DOHH2 (cell line): Measurements from ENCODE around the gene SNX24.

Experiments
- H3F3A ChIP-seq: fragments of 200-600 bp; sonication (generic), shearing (Covaris generic); 2 replicates; pipeline ENCODE4 v1.6.0; 2016; ENCODE audit warnings: antibody characterized with exemption, mild to moderate bottlenecking; ENCODE audit not compliant: control insufficient read depth, insufficient read depth
- H3K27ac ChIP-seq: fragments of 200-600 bp; sonication (generic); 2 replicates; pipeline ENCODE4 v1.5.1; 2014; ENCODE audit warnings: low read depth, mild to moderate bottlenecking, low read length, moderate library complexity
- H3K27me3 ChIP-seq: fragments of 200-600 bp; sonication (generic); 2 replicates; pipeline ENCODE4 v1.6.1; 2014; ENCODE audit warnings: mild to moderate bottlenecking, low read length, mixed read lengths; ENCODE audit not compliant: control insufficient read depth
- H3K36me3 ChIP-seq: fragments of 200-600 bp; sonication (generic); 2 replicates; pipeline ENCODE4 v1.6.1; 2014; ENCODE audit warnings: mild to moderate bottlenecking, low read length, moderate library complexity, mixed read lengths; ENCODE audit not compliant: control insufficient read depth
- H3K4me1 ChIP-seq: fragments of 200-600 bp; sonication (generic); 2 replicates; pipeline ENCODE4 v1.6.1; 2014; ENCODE audit warnings: mild to moderate bottlenecking, low read length, mixed read lengths; ENCODE audit not compliant: control insufficient read depth
- H3K4me2 ChIP-seq: fragments of 200-600 bp; sonication (generic); 2 replicates; pipeline ENCODE4 v1.6.0; 2014; ENCODE audit warnings: mild to moderate bottlenecking, low read length, moderate library complexity
- H3K4me3 ChIP-seq: fragments of 200-600 bp; sonication (generic); 2 replicates; pipeline ENCODE4 v1.5.1; 2014; ENCODE audit warnings: mild to moderate bottlenecking, low read length, mixed read lengths
- H3K79me2 ChIP-seq: fragments of 200-600 bp; sonication (generic); 2 replicates; pipeline ENCODE4 v1.6.1; 2014; ENCODE audit warnings: mild to moderate bottlenecking, low read length, mixed read lengths; ENCODE audit not compliant: control insufficient read depth
- H3K9me2 ChIP-seq: fragments of 200-600 bp; sonication (generic); replicated peaks from 2 replicates; pipeline ENCODE4 v1.6.1; 2014; ENCODE audit warnings: mild to moderate bottlenecking, low read length, mixed read lengths; ENCODE audit not compliant: control insufficient read depth
- H3K9me3 ChIP-seq: fragments of 200-600 bp; sonication (generic); 2 replicates; pipeline ENCODE4 v1.6.1; 2014; ENCODE audit warnings: antibody characterized with exemption, low read length, mixed read lengths; ENCODE audit not compliant: control insufficient read depth, insufficient read depth
- H4K20me1 ChIP-seq: fragments of 200-600 bp; sonication (generic); 2 replicates; pipeline ENCODE4 v1.6.0; 2014; ENCODE audit warnings: low read depth, mild to moderate bottlenecking, antibody characterized with exemption, low read length, moderate library complexity; ENCODE audit not compliant: control insufficient read depth, insufficient read depth
- CTCF ChIP-seq: fragments of 200-600 bp; sonication (generic); IDR thresholded peaks from one replicate; pipeline ENCODE4 v1.5.1; 2014; ENCODE audit warnings: antibody characterized with exemption, mild to moderate bottlenecking, low read depth, low read length; ENCODE audit not compliant: poor library complexity, severe bottlenecking
- EZH2phosphoT487 ChIP-seq: fragments of 200-600 bp; sonication (generic); IDR thresholded peaks from 2 replicates; pipeline ENCODE4 v1.6.1; 2017; ENCODE audit warnings: borderline replicate concordance, mild to moderate bottlenecking, antibody characterized with exemption, low read length, moderate library complexity, mixed read lengths

Gene SNX24

GRCh38 chr5:122877518-122877917, 32.1 kb downstream of the SNX24 start:
- H3K27ac ChIP-seq, result no peak overlapping the region
- no peaks in the 10 kb centered on the region for H3K36me3 ChIP-seq

GRCh38 chr5:122879076-122879475, 33.7 kb downstream of the SNX24 start:
- no peaks in the 10 kb centered on the region for H3F3A ChIP-seq
- no peaks in the 10 kb centered on the region for H3K79me2 ChIP-seq
- no peak overlapping the region for H3K27ac ChIP-seq
- no peak for TF ChIP-seq CTCF
- no peak for TF ChIP-seq EZH2phosphoT487
- H4K20me1 ChIP-seq, result no peaks in the 10 kb centered on the region
- no peaks in the 10 kb centered on the region for H3K9me2 ChIP-seq
- no peak overlapping the region for H3K4me3 ChIP-seq
- H3K9me3 ChIP-seq, result no peaks in the 10 kb centered on the region
- no peaks in the 10 kb centered on the region for H3K4me1 ChIP-seq
- H3K27me3 ChIP-seq, result no peaks in the 10 kb centered on the region
- no peak overlapping the region for H3K4me2 ChIP-seq
- H3K36me3 ChIP-seq, result no peaks in the 10 kb centered on the region

More at GRCh38 chr5:122877518-122877917, 32.1 kb downstream of the SNX24 start:
- no peak for TF ChIP-seq CTCF
- Histone ChIP-seq H3K4me2 (no peak overlapping the region), H3K4me3 (no peak overlapping the region), H3F3A (no peaks in the 10 kb centered on the region), H4K20me1 (no peaks in the 10 kb centered on the region), H3K79me2 (no peaks in the 10 kb centered on the region), H3K9me2 (no peaks in the 10 kb centered on the region), H3K27me3 (no peaks in the 10 kb centered on the region), H3K4me1 (no peaks in the 10 kb centered on the region), H3K9me3 (no peaks in the 10 kb centered on the region)

- Histone ChIP-seq H3K9me2 (no peaks in the 10 kb centered on the region), H3F3A (no peaks in the 10 kb centered on the region), H3K79me2 (no peaks in the 10 kb centered on the region), H4K20me1 (no peaks in the 10 kb centered on the region), H3K4me3 (no peak overlapping the region), H3K27ac (no peak overlapping the region), H3K4me1 (no peaks in the 10 kb centered on the region), H3K36me3 (no peaks in the 10 kb centered on the region), H3K9me3 (no peaks in the 10 kb centered on the region), H3K27me3 (no peaks in the 10 kb centered on the region), H3K4me2 (no peak overlapping the region)
- TF ChIP-seq EZH2phosphoT487 (no peak), CTCF (no peak)
These were observed 34.8 kb downstream of the SNX24 start for GRCh38 chr5:122880170-122880689.

GRCh38 chr5:122880749-122881148, 35.3 kb downstream of the SNX24 start:
- H3K4me2 ChIP-seq, result no peak overlapping the region

More at GRCh38 chr5:122880749-122881148, 35.3 kb downstream of the SNX24 start:
- no peaks in the 10 kb centered on the region for H3F3A ChIP-seq
- H3K4me1 ChIP-seq, result no peaks in the 10 kb centered on the region
- no peaks in the 10 kb centered on the region for H3K9me2 ChIP-seq
- TF ChIP-seq EZH2phosphoT487, result no peak
- TF ChIP-seq CTCF, result no peak
- no peaks in the 10 kb centered on the region for H3K36me3 ChIP-seq
- no peaks in the 10 kb centered on the region for H3K79me2 ChIP-seq
- H4K20me1 ChIP-seq, result no peaks in the 10 kb centered on the region
- H3K27ac ChIP-seq, result no peak overlapping the region
- H3K4me3 ChIP-seq, result no peak overlapping the region
- no peaks in the 10 kb centered on the region for H3K9me3 ChIP-seq
- H3K27me3 ChIP-seq, result no peaks in the 10 kb centered on the region
